T-helper 2 cell treated with Interferon-gamma antibody and Interleukin-4, amounts not matched to agents 5 μg/mL and 100 μg/mL, for 36 hours (primary cell): ENCODE data around the gene SMG5.
A peak's percentile ranks its signal among the peaks of the same experiment; 100 is the strongest.
"Not testable (repeated sequence)": the region's sequence is repeated elsewhere in the genome, so short reads cannot be mapped to it uniquely, and the experiment has no call there.

Experiments
- DNase-seq: peaks from one replicate; pipeline ENCODE4 v3.0.0; 2021; ENCODE audit warnings: low spot score
- H3K27ac Mint-ChIP-seq: one replicate; pipeline ENCODE4 v1.8.0; 2021; ENCODE audit warnings: mild to moderate bottlenecking, mixed read lengths
- H3K27me3 Mint-ChIP-seq: one replicate; pipeline ENCODE4 v1.8.0; 2021; ENCODE audit warnings: low read depth, mixed read lengths
- H3K36me3 Mint-ChIP-seq: one replicate; pipeline ENCODE4 v1.8.0; 2021; ENCODE audit warnings: low read depth, mixed read lengths
- H3K4me1 Mint-ChIP-seq: one replicate; pipeline ENCODE4 v1.8.0; 2021; ENCODE audit warnings: low read depth, mixed read lengths
- H3K4me3 Mint-ChIP-seq: one replicate; pipeline ENCODE4 v1.8.0; 2022; ENCODE audit warnings: mild to moderate bottlenecking, moderate library complexity, mixed read lengths
- H3K9me3 Mint-ChIP-seq: one replicate; pipeline ENCODE4 v1.8.0; 2021; ENCODE audit warnings: mixed read lengths

SMG5 gene

GRCh38 chr1:156282479-156283222 lies at the start of gene SMG5:
Gene SMG5 (minus strand): TSS chr1:156282825. CDS start chr1:156282680, 145 bp downstream.
- no peaks in the 10 kb centered on the region for H3K9me3 Mint-ChIP-seq
- peaks cover 30% of the 10 kb centered on the region for H3K4me1 Mint-ChIP-seq
- DNase-seq = peak; percentile 96
- peak within 1 kb of the TSS; percentile 91 for H3K4me3 Mint-ChIP-seq
- peak within 1 kb of the TSS; percentile 92 for H3K27ac Mint-ChIP-seq
- no peaks in the 10 kb centered on the region for H3K27me3 Mint-ChIP-seq
- H3K36me3 Mint-ChIP-seq = peaks cover 18% of the 10 kb centered on the region

- DNase-seq, H3K9me3 Mint-ChIP-seq, H3K27me3 Mint-ChIP-seq, H3K4me1 Mint-ChIP-seq, H3K4me3 Mint-ChIP-seq, H3K27ac Mint-ChIP-seq: not testable (repeated sequence)
- H3K36me3 Mint-ChIP-seq = peaks cover 58% of the 10 kb centered on the region
These were observed 40.6 kb upstream of the SMG5 start for GRCh38 chr1:156323179-156323578.

GRCh38 chr1:156320560-156320959 lies 37.9 kb upstream of the SMG5 start:
- no peak overlapping the region for H3K4me3 Mint-ChIP-seq
- H3K4me1 Mint-ChIP-seq = no peaks in the 10 kb centered on the region
- H3K9me3 Mint-ChIP-seq = no peaks in the 10 kb centered on the region
- no peaks in the 10 kb centered on the region for H3K27me3 Mint-ChIP-seq
- no peak overlapping the region for H3K27ac Mint-ChIP-seq
- DNase-seq = no peak
- peaks cover 58% of the 10 kb centered on the region for H3K36me3 Mint-ChIP-seq

- Mint-ChIP-seq H3K27ac (no peak overlapping the region), H3K4me1 (no peaks in the 10 kb centered on the region), H3K9me3 (no peaks in the 10 kb centered on the region), H3K4me3 (no peak overlapping the region), H3K27me3 (no peaks in the 10 kb centered on the region), H3K36me3 (peaks cover 55% of the 10 kb centered on the region)
- DNase-seq = no peak
These were observed 37.0 kb upstream of the SMG5 start for GRCh38 chr1:156319664-156320063.

- no peaks in the 10 kb centered on the region for H3K27me3 Mint-ChIP-seq
- no peak for DNase-seq
- H3K27ac Mint-ChIP-seq = no peak overlapping the region
- no peaks in the 10 kb centered on the region for H3K4me1 Mint-ChIP-seq
- no peak overlapping the region for H3K4me3 Mint-ChIP-seq
- H3K9me3 Mint-ChIP-seq = no peaks in the 10 kb centered on the region
- peaks cover 62% of the 10 kb centered on the region for H3K36me3 Mint-ChIP-seq
These were observed 34.3 kb upstream of the SMG5 start for GRCh38 chr1:156316909-156317308.

GRCh38 chr1:156310962-156311361 lies 28.3 kb upstream of the SMG5 start:
- no peaks in the 10 kb centered on the region for H3K9me3 Mint-ChIP-seq
- H3K4me1 Mint-ChIP-seq = peaks cover 3% of the 10 kb centered on the region
- no peak overlapping the region for H3K4me3 Mint-ChIP-seq
- H3K27me3 Mint-ChIP-seq = no peaks in the 10 kb centered on the region
- peaks cover 64% of the 10 kb centered on the region for H3K36me3 Mint-ChIP-seq
- no peak overlapping the region for H3K27ac Mint-ChIP-seq
- no peak for DNase-seq

GRCh38 chr1:156308078-156308477 lies 25.5 kb upstream of the SMG5 start:
- no peaks in the 10 kb centered on the region for H3K9me3 Mint-ChIP-seq
- no peaks in the 10 kb centered on the region for H3K27me3 Mint-ChIP-seq
- no peak overlapping the region for H3K27ac Mint-ChIP-seq
- DNase-seq = no peak
- H3K4me1 Mint-ChIP-seq = peaks cover 5% of the 10 kb centered on the region
- H3K36me3 Mint-ChIP-seq = peaks cover 55% of the 10 kb centered on the region
- no peak overlapping the region for H3K4me3 Mint-ChIP-seq

- H3K4me3 Mint-ChIP-seq = no peak overlapping the region
- peaks cover 32% of the 10 kb centered on the region for H3K36me3 Mint-ChIP-seq
- no peaks in the 10 kb centered on the region for H3K9me3 Mint-ChIP-seq
- no peak for DNase-seq
- peak overlapping the region; percentile 20 for H3K27ac Mint-ChIP-seq
- H3K27me3 Mint-ChIP-seq = no peaks in the 10 kb centered on the region
- H3K4me1 Mint-ChIP-seq = peaks cover 5% of the 10 kb centered on the region
These were observed 22.6 kb upstream of the SMG5 start for GRCh38 chr1:156305215-156305614.

GRCh38 chr1:156303241-156303640 lies 20.6 kb upstream of the SMG5 start:
- DNase-seq = no peak
- no peak overlapping the region for H3K4me3 Mint-ChIP-seq
- no peaks in the 10 kb centered on the region for H3K27me3 Mint-ChIP-seq
- H3K36me3 Mint-ChIP-seq = peaks cover 20% of the 10 kb centered on the region
- peaks cover 3% of the 10 kb centered on the region for H3K4me1 Mint-ChIP-seq
- H3K27ac Mint-ChIP-seq = no peak overlapping the region
- no peaks in the 10 kb centered on the region for H3K9me3 Mint-ChIP-seq

- no peaks in the 10 kb centered on the region for H3K9me3 Mint-ChIP-seq
- DNase-seq = no peak
- no peaks in the 10 kb centered on the region for H3K27me3 Mint-ChIP-seq
- no peak within 1 kb of the TSS for H3K4me3 Mint-ChIP-seq
- peaks cover 4% of the 10 kb centered on the region for H3K36me3 Mint-ChIP-seq
- H3K4me1 Mint-ChIP-seq = peaks cover 8% of the 10 kb centered on the region
- H3K27ac Mint-ChIP-seq = no peak within 1 kb of the TSS
These were observed 16.3 kb upstream of the SMG5 start, which contains the start of gene VHLL for GRCh38 chr1:156298852-156299357. Gene VHLL (minus strand): TSS chr1:156299307. CDS start chr1:156299189, 118 bp downstream.

- H3K4me1 Mint-ChIP-seq = peaks cover 9% of the 10 kb centered on the region
- H3K9me3 Mint-ChIP-seq = no peaks in the 10 kb centered on the region
- H3K27ac Mint-ChIP-seq = peak within 1 kb of the TSS; percentile 86
- H3K4me3 Mint-ChIP-seq = peak within 1 kb of the TSS; percentile 90
- peak; percentile 41 for DNase-seq
- H3K36me3 Mint-ChIP-seq = no peaks in the 10 kb centered on the region
- H3K27me3 Mint-ChIP-seq = no peaks in the 10 kb centered on the region
These were observed 12.8 kb upstream of the SMG5 start, which contains the start of gene GLMP for GRCh38 chr1:156295391-156295947. Gene GLMP (minus strand): TSS chr1:156295679. CDS start chr1:156295645, 34 bp downstream.

- no peak for DNase-seq
- no peaks in the 10 kb centered on the region for H3K27me3 Mint-ChIP-seq
- H3K27ac Mint-ChIP-seq = no peak overlapping the region
- H3K4me3 Mint-ChIP-seq = peak overlapping the region; percentile 26
- peaks cover 9% of the 10 kb centered on the region for H3K4me1 Mint-ChIP-seq
- no peaks in the 10 kb centered on the region for H3K36me3 Mint-ChIP-seq
- no peaks in the 10 kb centered on the region for H3K9me3 Mint-ChIP-seq
These were observed 11.3 kb upstream of the SMG5 start for GRCh38 chr1:156293895-156294294.

- H3K4me3 Mint-ChIP-seq = no peak overlapping the region
- H3K27ac Mint-ChIP-seq = no peak overlapping the region
- no peaks in the 10 kb centered on the region for H3K27me3 Mint-ChIP-seq
- peaks cover 3% of the 10 kb centered on the region for H3K36me3 Mint-ChIP-seq
- no peak for DNase-seq
- peaks cover 9% of the 10 kb centered on the region for H3K4me1 Mint-ChIP-seq
- no peaks in the 10 kb centered on the region for H3K9me3 Mint-ChIP-seq
These were observed 10.4 kb upstream of the SMG5 start for GRCh38 chr1:156293098-156293434.

- H3K9me3 Mint-ChIP-seq = no peaks in the 10 kb centered on the region
- H3K27ac Mint-ChIP-seq = peak overlapping the region; percentile 48
- peak overlapping the region; percentile 68 for H3K4me3 Mint-ChIP-seq
- peak; percentile 20 for DNase-seq
- peaks cover 3% of the 10 kb centered on the region for H3K36me3 Mint-ChIP-seq
- H3K27me3 Mint-ChIP-seq = no peaks in the 10 kb centered on the region
- H3K4me1 Mint-ChIP-seq = peaks cover 9% of the 10 kb centered on the region
These were observed 8.8 kb upstream of the SMG5 start for GRCh38 chr1:156291226-156292061.
